Ammon's horn (tissue), 1 donor: Measurements from ENCODE around the gene HSD3B1.
"Not testable (repeated sequence)": the region's sequence is repeated elsewhere in the genome, so short reads cannot be mapped to it uniquely, and the experiment has no call there.

Experiments used
- DNase-seq: peaks from one replicate; pipeline ENCODE4 v3.0.0-alpha.2; 2016; ENCODE audit warnings: low spot score

HSD3B1 gene

DNA sequence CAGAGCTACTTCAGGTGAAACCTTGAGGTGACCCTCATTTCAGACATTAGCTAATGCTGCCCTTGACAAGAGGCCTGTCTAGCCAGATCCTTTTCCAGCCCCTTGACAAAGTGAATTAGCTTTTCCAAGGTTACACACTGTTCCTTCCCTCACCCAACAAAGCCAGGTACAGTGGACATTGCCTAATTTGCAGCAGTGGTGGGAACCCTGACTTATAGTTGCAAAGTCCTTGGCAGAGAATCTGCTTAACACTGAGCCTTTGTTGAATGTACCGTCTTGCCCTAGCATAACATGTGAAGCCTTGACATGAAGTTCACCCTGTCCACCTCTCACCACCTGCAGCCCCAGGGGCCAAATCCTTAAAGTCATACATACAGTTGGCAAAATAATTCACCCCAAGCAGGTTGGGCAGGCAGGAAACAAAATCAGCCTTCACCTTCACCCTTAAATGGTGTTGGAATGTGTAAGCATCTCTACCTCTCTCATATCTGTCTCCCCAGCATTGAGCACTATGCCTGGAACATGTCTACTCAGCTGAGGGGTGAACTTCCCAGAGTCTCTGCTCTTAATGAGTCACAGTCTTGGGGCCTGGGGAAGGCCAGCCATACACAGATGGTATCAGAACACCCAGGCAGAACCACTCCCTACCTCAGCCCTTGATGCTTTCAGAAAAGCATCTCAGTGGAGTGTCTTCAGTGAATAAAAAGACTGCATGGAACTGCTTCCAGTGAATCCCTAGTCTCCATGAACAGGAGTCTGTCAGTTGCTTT lies 46.5 kb downstream of the HSD3B1 start:
- not testable (repeated sequence) for DNase-seq

DNA sequence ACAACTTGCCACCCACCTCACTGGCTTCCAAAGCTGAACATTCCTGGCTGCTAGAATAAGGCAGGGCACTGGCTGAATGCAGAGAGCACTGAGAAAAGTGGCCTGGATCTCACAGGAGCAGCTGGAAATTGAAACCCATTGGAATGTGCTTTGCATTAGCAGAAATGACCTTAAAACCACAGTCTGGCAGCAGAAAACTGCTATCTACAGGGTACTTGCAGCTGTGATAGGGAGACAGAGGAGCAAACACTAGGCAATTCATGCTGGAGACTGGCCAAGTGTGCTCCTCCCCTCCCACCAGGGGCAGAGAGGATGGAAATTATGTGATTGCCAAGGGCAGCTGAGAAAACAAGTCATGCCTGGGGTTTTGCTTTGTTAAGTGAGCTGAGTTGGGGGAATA lies 47.2 kb downstream of the HSD3B1 start:
- DNase-seq = peak; percentile 64

DNA sequence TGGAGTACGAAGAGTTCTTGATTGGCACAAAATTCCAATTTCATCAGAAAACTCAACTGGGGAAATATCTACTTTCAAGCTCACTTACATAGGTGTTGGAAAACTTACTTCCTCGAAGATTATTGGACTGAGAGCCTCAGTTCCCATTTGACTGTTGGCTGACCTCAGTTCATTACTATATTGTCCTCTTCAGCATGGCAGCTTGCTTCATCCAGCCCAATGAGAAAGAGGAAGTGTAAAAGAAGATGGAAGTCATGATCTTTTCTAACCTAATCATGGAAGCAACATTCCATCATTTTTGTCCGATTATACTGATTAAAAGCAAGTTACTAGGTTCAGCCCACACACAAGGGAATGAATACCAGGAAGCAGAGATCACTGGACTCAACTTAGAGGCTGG lies 49.4 kb downstream of the HSD3B1 start:
- no peak for DNase-seq

DNA sequence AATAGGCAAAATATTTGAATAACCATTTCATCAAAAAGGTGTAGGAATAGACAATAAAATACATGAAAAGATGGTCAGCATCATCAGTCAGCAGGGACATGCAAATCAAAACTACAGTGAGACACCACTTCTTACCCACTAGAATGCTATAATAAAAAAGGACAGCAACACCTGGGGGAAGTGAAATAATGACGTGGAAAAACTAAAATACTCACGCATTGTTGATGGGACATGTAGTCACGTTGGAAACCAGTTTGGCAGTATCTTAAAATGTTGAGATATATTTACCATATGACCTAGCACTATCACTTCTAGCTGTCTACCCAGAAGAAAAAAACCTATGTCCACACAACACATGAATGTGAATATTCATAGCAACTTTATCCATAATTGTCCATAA lies 53.4 kb downstream of the HSD3B1 start:
- not testable (repeated sequence) for DNase-seq

DNA sequence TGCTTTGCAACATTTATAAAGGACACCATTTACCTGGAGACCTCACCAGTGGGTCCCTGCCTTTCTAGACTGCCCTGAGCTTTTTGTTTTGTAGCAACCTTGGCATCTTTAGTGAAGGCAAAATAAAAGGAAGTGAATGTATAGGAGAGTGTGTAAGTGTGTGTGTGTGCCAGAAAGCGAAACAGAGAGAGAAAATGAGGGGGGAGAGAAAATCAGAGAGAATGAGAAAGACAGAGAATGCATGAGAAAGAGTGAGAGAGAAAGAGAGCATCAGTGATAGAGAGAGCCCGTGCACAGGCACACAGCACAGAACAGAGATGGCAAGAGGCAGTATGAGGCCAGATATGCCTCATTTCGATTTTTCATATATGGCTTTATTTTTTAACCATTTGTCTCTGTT lies 57.5 kb downstream of the HSD3B1 start:
- no peak for DNase-seq
